Subcutaneous adipose tissue (tissue), 4 donors: ENCODE data around the gene SDF2. TPM values are rescaled to one million over a fixed set of nuclear protein-coding genes. Genes with fewer than 3 reads are reported as not detected.

Source experiments
- total RNA-seq, 4 donors: library from RNA; depleted of rRNA; stranded (reverse); fragments of >200 nt; gene quantifications; one replicate each; pipeline ENCODE4 v1.1.0, GENCODE V29; 2016
- TF ChIP-seq, protein P1 (sequence below): fragments of 450-650 bp; IDR thresholded peaks from one replicate; pipeline ENCODE4 v1.5.1; 2016; ENCODE audit warnings: low read depth, mild to moderate bottlenecking, control low read depth, antibody characterized with exemption, moderate library complexity

The SDF2 gene
- total RNA-seq, 4 donors from 2014 or later: 37.4 to 43.7 (median 39.1) TPM

DNA sequence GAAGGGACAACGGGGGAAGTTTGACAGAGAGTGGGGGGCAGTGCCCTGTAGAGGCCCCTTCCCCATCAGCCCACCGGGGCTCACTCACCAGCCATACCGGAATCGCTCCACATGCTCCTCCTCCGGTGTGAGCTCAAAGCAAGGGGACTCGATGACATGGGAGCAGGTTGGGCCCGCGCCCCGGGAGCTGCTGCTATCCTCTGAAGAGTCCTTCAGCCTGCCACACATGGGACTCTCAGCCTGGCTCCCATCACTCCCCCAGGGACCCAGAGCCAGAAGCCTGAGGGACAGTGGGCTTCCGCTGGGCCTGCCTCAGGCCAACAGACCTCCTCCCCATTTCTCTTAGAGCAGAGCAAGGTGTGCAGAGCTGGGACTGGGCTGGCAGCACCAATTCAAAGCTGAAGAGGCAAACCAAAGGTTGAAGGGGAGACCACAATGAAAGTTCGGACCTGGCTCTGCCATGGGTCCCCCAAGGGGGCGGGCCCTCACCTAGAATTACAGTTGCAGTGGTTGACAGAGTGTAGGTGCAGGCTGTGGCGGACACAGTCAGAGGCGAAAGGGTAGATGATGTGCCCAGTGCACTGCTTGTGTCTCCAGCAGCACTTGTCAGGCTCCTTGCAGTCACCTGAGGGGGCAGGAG, 42.6 kb upstream of the SDF2 start:
- TF ChIP-seq, protein P1, sequence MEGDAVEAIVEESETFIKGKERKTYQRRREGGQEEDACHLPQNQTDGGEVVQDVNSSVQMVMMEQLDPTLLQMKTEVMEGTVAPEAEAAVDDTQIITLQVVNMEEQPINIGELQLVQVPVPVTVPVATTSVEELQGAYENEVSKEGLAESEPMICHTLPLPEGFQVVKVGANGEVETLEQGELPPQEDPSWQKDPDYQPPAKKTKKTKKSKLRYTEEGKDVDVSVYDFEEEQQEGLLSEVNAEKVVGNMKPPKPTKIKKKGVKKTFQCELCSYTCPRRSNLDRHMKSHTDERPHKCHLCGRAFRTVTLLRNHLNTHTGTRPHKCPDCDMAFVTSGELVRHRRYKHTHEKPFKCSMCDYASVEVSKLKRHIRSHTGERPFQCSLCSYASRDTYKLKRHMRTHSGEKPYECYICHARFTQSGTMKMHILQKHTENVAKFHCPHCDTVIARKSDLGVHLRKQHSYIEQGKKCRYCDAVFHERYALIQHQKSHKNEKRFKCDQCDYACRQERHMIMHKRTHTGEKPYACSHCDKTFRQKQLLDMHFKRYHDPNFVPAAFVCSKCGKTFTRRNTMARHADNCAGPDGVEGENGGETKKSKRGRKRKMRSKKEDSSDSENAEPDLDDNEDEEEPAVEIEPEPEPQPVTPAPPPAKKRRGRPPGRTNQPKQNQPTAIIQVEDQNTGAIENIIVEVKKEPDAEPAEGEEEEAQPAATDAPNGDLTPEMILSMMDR: no peak

DNA sequence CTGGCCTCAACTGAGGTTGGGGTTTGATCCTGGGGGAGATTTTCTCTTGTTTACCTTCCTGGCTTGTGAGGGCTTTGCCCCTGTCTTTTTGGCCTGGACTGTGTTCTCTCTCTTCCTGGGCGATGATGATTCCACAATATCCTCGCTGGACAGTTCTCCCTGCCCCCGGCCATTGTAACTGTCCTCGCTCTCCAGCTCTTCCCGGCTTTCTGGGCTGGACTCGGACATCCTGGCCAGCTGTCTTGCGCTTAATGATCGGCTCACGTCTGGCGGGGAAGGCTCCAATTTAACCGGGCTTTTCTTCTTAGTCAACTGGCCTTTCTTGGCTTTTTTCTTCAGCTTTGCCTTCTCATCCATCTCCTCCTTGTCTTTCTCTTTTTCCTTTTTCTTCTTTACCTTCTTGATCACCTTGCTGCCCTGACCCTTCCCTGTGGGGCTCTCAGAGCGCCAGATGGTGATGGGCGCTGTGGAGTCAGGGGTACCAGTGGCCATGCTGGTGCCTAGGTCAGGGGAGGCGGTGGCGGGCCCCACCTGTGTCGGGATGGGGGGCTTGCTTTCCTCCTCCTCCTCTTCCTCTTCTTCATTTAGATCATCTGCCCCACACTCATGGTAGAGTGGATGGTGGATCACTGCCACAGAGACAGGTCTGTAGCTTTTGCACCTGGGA, 42.0 kb upstream of the SDF2 start:
- TF ChIP-seq, protein P1: no peak

DNA sequence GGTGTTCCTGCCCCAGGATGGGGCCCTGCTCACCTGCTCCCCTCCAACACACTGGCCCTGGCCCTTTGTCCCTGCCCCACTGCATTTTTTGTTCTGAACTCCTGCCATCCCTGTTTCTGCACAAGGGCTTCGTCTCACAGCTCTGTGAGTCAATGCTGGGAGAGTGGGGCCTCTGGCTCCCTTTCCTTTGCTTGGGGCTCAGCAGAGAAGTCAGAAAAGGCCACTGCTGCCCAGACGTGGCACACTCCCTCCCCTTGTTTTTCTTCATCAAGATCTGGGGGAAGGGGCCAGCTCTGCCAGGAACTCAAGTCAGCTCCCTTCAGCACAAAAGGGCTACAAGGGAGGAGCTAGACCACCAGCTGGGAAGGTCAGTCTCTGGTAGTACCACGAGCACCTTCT, 41.0 kb upstream of the SDF2 start:
- TF ChIP-seq, protein P1: no peak

DNA sequence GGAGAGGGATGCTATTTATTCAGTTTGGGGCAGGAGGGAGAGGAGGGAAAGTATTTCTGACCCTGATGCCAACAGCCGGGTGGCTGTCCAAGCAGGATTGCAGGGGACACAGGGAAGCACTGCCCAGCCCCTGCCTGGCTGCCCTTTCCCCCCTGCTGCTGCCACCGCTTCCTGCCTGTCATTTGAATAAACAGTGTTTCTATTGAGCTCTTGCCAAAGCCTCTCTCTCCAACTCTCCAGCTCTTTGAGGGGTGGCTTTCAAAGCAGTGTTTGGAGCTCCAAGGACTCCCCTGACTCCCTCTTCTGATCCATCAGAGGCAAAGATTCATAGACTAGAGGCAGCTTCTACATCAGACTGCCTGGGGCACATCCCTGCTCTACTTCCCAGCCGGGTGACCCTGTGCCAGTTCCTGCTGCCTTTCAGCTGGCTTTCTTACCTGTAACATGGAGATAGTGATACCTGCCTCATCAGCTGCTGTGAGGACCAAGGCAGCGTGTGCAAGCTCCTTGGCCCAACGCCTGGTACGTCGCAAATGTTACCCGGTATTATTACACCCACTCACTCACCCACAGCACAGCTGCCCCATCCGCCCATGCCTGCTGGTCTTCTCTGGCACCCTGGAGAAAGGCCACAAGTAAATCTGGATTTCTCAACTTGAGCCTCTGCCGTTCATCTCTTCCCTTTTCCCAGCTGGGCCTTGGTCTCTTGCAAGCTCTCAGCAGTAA, 40.5 kb upstream of the SDF2 start:
- TF ChIP-seq, protein P1: no peak

DNA sequence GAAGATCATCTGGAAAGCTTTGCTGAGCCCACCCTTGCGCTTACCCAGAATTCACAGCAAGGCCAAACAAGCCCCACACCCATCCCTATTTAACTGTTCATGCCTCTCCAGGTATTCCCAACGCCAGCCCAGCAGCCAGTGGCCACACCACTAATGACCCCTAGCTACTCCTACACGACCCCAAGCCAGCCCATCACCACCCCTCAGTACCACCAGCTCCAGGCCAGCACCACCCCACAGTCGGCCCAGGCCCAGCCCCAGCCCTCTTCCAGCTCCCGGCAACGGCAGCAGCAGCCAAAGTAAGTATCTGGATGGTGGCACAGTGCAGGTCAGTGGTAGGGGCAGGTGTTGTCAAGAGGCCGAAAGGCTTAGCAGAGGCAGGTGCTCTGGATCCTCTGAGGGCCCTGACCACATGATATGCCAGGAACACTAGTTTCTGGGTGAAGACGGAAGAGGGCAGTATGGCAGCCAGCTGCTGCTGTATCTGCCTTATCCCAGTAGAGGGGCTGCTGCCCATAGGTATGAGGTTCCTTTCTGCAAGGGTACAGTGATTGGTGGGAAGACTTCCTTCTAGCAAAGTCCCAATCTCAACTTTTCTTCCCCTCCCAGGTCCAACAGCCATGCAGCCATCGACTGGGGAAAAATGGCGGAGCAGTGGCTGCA, 39.3 kb upstream of the SDF2 start:
- TF ChIP-seq, protein P1: no peak

DNA sequence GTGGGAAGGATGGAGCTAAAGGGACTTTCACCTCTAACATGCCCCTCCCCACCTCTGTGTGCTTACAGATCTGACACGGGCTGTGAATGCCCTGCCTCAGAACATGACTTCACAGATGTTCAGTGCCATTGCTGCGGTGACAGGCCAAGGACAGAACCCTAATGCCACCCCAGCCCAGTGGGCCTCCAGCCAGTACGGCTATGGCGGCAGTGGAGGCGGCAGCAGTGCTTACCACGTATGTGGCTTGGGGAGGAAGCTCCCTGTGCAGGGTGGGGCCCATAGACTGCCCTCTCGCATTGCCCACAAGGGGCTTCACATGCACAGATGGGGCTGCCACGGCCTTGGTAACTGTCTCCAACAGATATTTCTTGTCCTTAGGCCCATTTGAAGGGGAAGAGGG, 38.6 kb upstream of the SDF2 start:
- TF ChIP-seq, protein P1: no peak
